ENCODE measurements around the gene RUNX3.

- no peak for TF ChIP-seq POLR2A (IDR thresholded peaks at IDR 0.05)
- no peak for TF ChIP-seq CTCF (IDR thresholded peaks at IDR 0.05 in 8 of 11, conservative IDR thresholded peaks at IDR 0.05 in 3 of 11)
- TF ChIP-seq POLR2AphosphoS5 (IDR thresholded peaks at IDR 0.05): no peak
Measured at GRCh38 chr1:24954022-24954421, 23.9 kb upstream of the RUNX3 start.
